Measurements from ENCODE around the gene NOP16.

The NOP16 gene

GRCh38 chr5:176359658-176360057 lies 28.7 kb downstream of the NOP16 start:
- no peak for DNase-seq (ENCODE audit: low read depth)

GRCh38 chr5:176356179-176356566 lies 32.2 kb downstream of the NOP16 start:
- no peak for DNase-seq (ENCODE audit: low read depth)

DNA sequence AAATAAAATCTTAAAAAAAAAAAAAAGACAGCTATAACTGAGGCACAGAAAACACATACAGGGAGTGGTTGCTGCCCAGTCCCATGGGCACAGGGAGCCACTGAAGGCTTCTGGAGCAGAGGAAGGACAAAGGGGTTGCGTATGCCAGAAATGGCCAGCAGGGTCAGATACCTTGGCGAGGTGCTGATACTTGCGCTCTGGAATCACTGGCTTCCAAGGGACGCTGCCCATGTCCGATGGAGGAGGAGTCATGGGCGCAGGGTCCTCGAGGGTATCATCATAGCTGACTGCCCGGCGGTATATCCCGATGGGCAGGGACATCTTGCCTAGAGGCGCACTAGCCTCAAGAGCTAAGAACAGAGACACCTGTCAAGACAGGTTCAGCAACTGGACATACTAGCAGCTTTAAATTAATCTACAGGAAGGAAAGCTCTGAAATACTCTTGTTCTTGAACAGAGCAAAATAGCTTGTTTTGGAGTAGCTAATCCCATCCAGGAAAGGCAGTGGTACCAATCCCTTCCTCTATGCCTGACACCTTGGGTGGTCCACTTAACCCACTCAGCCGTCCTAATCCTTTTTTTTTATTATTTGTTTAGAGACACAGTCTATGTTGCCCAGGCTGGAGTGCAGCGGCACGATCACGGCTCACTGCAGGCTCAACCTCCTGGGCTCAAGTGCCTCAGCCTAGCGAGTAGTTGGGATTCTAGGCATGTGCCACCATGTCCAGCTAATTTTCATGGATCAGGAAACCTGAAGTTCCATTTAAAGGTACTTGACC lies 32.8 kb downstream of the NOP16 start:
- DNase-seq (ENCODE audit: low read depth), result no peak

DNA sequence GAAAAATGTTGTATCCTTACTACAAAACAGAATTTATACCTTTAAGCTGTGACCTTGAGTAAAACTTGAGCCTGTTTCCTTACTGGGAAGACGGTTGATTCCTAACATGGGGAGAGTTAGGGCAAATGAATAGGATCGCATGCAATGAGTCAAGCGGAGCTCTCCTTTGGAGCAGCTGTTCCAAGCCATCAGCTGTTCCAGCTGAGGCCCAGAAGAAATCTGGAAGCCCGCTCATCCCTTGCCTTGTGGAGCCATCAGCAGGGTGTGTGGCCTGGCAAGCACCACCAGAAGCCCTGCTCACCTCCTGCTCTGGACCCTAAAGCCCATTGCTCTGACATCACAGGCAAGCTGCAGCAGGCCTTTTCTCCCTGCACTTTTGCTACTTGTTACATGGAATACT lies 34.9 kb downstream of the NOP16 start:
- DNase-seq (ENCODE audit: low read depth), result no peak

GRCh38 chr5:176352116-176352878 lies 36.1 kb downstream of the NOP16 start:
- no peak for DNase-seq (ENCODE audit: low read depth)

GRCh38 chr5:176350416-176350815 lies 38.0 kb downstream of the NOP16 start:
- no peak for DNase-seq (ENCODE audit: low read depth)

DNA sequence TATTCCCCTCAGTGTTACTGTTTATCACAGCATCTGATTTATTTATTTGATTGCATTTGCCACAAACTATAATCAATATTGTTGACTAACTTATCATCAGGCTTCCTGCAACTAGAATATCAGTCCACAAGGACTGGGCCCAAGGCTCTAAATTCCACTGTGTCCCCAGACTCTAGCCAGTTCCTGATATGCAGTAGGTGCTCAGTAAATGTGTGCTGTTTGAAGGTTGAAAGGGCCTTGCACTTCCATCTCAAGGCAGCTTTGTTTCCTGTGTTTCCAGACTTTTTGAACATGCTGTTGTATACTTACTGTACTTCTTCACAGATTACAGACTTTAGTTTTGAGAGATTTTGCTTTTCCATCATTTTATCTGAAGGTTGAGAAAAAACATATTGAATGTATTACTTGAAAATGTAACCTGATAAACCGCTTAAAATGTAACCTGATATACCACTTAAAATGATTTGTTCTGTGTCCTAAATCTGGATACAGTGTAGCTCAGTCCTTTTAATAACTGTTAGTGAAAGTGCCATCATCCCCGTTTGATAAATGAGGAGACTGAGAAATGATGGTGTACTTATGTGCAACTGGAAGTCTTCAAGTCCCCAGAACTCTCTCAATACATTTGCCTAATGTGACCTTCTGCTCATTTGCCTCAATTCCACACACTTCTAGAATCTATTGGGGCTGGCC lies 45.5 kb downstream of the NOP16 start:
- no peak for DNase-seq (ENCODE audit: low read depth)

GRCh38 chr5:176342158-176342483 lies 46.3 kb downstream of the NOP16 start:
- DNase-seq (ENCODE audit: low read depth), result no peak

- DNase-seq (ENCODE audit: low read depth), result no peak
Observed at GRCh38 chr5:176341325-176342157, 46.9 kb downstream of the NOP16 start.

GRCh38 chr5:176339304-176339703 lies 49.1 kb downstream of the NOP16 start:
- DNase-seq (ENCODE audit: low read depth), result no peak

GRCh38 chr5:176337913-176338312 lies 50.5 kb downstream of the NOP16 start:
- no peak for DNase-seq (ENCODE audit: low read depth)

DNA sequence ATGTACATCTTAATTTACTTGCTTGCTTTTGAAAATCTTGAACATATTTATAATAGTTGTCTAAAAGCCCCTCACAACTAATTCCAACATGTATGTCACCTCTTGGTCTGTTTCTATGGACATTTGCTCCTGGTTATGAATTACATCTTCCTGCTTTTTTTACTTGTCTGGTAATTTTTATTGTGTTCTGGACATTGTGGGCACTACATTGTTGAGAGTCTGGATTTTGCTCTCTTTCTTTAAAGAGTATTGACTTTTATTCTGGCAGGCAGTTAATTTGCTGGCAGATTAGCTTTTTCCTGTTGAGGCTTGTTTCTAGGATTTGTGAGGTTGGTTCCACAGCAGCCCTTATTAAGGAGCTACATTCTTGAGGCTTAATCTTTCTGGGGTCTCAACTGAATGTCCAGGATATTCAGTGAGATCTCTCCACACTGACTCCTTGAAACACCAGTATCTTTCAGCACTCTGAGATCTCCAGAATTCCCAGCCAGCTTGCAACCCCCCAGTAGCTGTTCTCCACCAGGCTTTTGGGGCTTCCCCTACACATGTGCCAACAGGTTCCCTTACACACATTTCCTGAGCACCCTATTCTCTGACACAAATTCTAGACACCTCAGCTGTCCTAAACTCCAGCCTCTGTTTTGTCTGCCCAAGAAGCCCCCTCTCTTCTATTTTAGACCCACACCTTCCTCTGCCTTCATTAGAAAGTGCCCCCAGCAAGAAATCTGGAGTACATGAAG lies 54.2 kb downstream of the NOP16 start:
- no peak for DNase-seq (ENCODE audit: low read depth)

All from activated T-helper 9 cell treated with anti-CD3 and anti-CD28 coated beads, Interleukin-2, amount 50 U/mL, for 16 hours (primary cell).